Measurements from ENCODE around the gene BMP10. TPM values are rescaled to one million over a fixed set of nuclear protein-coding genes. Genes with fewer than 3 reads are reported as not detected.

Gene BMP10, protein sequence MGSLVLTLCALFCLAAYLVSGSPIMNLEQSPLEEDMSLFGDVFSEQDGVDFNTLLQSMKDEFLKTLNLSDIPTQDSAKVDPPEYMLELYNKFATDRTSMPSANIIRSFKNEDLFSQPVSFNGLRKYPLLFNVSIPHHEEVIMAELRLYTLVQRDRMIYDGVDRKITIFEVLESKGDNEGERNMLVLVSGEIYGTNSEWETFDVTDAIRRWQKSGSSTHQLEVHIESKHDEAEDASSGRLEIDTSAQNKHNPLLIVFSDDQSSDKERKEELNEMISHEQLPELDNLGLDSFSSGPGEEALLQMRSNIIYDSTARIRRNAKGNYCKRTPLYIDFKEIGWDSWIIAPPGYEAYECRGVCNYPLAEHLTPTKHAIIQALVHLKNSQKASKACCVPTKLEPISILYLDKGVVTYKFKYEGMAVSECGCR
- not detected for total RNA-seq (ENCODE audit: unreplicated experiment)
- long read RNA-seq: 0 reads

DNA sequence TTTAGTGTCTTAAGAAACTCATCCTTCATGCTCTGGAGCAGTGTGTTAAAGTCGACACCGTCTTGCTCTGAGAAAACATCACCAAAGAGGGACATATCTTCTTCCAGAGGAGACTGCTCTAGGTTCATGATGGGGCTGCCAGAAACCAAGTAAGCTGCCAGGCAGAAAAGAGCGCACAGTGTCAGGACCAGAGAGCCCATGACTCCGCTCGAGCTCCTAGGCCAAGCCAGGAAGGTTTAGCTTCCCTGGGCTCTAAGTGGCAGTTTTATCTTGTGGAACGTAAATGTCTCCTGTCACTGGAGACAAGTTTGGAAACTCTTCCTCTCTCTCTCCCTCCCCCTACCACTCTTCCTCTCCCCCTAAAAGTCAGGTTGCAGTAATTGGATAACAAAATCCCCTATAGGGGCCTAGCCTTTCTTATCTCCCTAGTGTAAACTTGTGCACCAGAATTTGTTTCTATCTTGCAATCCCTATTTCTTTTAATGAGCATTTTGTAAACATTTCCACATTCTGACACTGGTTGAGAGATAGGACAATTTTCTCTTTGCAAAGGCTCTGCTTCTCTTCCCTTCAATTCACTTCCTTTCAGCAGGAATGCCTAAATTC is at the start of gene BMP10:
Gene BMP10, minus strand, starts transcription at position 239 of the 606 bp plus-strand sequence. Its CDS starts 39 bp downstream, at position 200.
- H3K36me3 Mint-ChIP-seq (ENCODE audit: unreplicated experiment): no peaks in the 10 kb centered on the region

GRCh38 chr2:68920481-68921170 is 49.4 kb upstream of the BMP10 start:
- no peaks in the 10 kb centered on the region for H3K9me3 Mint-ChIP-seq (ENCODE audit: unreplicated experiment)
- peaks cover 2% of the 10 kb centered on the region for H3K27me3 Mint-ChIP-seq (ENCODE audit: unreplicated experiment)
- no peak for DNase-seq
- no peak overlapping the region for H3K4me3 Mint-ChIP-seq (ENCODE audit: unreplicated experiment)
- TF ChIP-seq, protein P1, sequence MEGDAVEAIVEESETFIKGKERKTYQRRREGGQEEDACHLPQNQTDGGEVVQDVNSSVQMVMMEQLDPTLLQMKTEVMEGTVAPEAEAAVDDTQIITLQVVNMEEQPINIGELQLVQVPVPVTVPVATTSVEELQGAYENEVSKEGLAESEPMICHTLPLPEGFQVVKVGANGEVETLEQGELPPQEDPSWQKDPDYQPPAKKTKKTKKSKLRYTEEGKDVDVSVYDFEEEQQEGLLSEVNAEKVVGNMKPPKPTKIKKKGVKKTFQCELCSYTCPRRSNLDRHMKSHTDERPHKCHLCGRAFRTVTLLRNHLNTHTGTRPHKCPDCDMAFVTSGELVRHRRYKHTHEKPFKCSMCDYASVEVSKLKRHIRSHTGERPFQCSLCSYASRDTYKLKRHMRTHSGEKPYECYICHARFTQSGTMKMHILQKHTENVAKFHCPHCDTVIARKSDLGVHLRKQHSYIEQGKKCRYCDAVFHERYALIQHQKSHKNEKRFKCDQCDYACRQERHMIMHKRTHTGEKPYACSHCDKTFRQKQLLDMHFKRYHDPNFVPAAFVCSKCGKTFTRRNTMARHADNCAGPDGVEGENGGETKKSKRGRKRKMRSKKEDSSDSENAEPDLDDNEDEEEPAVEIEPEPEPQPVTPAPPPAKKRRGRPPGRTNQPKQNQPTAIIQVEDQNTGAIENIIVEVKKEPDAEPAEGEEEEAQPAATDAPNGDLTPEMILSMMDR (IDR thresholded peaks at IDR 0.05; ENCODE audit: partially characterized antibody, unreplicated experiment): no peak
- H3K36me3 Mint-ChIP-seq (ENCODE audit: unreplicated experiment): no peaks in the 10 kb centered on the region
- H3K27ac Mint-ChIP-seq (ENCODE audit: unreplicated experiment): no peak overlapping the region
- H3K4me1 Mint-ChIP-seq (ENCODE audit: low read depth, unreplicated experiment): no peaks in the 10 kb centered on the region

More for the DNA sequence above, at the start of gene BMP10:
- no peaks in the 10 kb centered on the region for H3K9me3 Mint-ChIP-seq (ENCODE audit: unreplicated experiment)
- peaks cover 4% of the 10 kb centered on the region for H3K4me1 Mint-ChIP-seq (ENCODE audit: low read depth, unreplicated experiment)
- TF ChIP-seq, protein P1 (IDR thresholded peaks at IDR 0.05; ENCODE audit: partially characterized antibody, unreplicated experiment): no peak
- H3K27ac Mint-ChIP-seq (ENCODE audit: unreplicated experiment): no peak within 1 kb of the TSS
- no peak within 1 kb of the TSS for H3K4me3 Mint-ChIP-seq (ENCODE audit: unreplicated experiment)
- DNase-seq: no peak
- no peaks in the 10 kb centered on the region for H3K27me3 Mint-ChIP-seq (ENCODE audit: unreplicated experiment)

- Mint-ChIP-seq H3K9me3 (ENCODE audit: unreplicated experiment) (no peaks in the 10 kb centered on the region), H3K27me3 (ENCODE audit: unreplicated experiment) (peaks cover under 1% of the 10 kb centered on the region), H3K4me3 (ENCODE audit: unreplicated experiment) (no peak overlapping the region), H3K27ac (ENCODE audit: unreplicated experiment) (no peak overlapping the region), H3K36me3 (ENCODE audit: unreplicated experiment) (no peaks in the 10 kb centered on the region), H3K4me1 (ENCODE audit: low read depth, unreplicated experiment) (no peaks in the 10 kb centered on the region)
- no peak for DNase-seq
- TF ChIP-seq, protein P1 (IDR thresholded peaks at IDR 0.05; ENCODE audit: partially characterized antibody, unreplicated experiment): no peak
These were observed 47.3 kb upstream of the BMP10 start for GRCh38 chr2:68918497-68918896.

DNA sequence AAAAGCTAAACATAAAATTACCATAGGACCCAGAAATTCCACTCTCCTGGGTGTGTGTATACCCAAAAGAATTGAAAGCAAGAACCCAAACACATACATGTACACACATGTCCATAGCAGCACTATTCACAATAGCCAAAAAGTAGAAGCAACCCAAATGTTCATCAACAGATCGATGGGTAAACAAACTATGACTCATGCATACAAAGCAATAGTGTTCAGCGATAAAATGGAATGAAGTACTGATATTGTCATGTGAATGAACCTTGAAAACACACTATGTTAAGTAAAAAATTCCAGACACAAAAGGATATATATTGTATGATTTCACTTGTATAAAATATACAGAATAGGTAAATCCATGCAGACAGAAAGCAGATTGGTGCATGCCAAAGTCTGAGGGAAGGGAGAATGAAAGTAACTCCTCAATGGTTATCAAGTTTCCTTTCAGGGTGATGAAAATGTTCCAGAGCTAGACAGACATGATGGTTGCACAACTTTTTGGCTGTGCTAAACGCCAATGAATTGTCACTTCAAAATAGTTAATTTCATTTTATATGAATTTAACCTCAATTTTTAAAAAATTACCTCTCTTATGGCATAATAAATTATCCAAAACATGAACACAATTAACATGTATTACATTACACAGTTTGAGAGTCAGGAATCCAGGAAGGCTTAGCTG is 46.0 kb upstream of the BMP10 start:
- H3K9me3 Mint-ChIP-seq (ENCODE audit: unreplicated experiment): no peaks in the 10 kb centered on the region
- H3K4me1 Mint-ChIP-seq (ENCODE audit: low read depth, unreplicated experiment): no peaks in the 10 kb centered on the region
- no peaks in the 10 kb centered on the region for H3K27me3 Mint-ChIP-seq (ENCODE audit: unreplicated experiment)
- H3K27ac Mint-ChIP-seq (ENCODE audit: unreplicated experiment): no peak overlapping the region
- H3K36me3 Mint-ChIP-seq (ENCODE audit: unreplicated experiment): no peaks in the 10 kb centered on the region
- no peak for DNase-seq
- TF ChIP-seq, protein P1 (IDR thresholded peaks at IDR 0.05; ENCODE audit: partially characterized antibody, unreplicated experiment): no peak
- H3K4me3 Mint-ChIP-seq (ENCODE audit: unreplicated experiment): no peak overlapping the region

Measured in glutamatergic neuron (in vitro differentiated cells).